Measurements from ENCODE around the gene SIDT2.
A peak's percentile ranks its signal among the peaks of the same experiment; 100 is the strongest.
"Not testable (repeated sequence)": the region's sequence is repeated elsewhere in the genome, so short reads cannot be mapped to it uniquely, and the experiment has no call there.

Gene SIDT2

GRCh38 chr11:117178210-117179034, at the start of gene SIDT2:
TSS of gene SIDT2 (plus strand) at chr11:117178743. CDS start at chr11:117179264, 521 bp downstream.
- DNase-seq = peak; percentile 35

DNA sequence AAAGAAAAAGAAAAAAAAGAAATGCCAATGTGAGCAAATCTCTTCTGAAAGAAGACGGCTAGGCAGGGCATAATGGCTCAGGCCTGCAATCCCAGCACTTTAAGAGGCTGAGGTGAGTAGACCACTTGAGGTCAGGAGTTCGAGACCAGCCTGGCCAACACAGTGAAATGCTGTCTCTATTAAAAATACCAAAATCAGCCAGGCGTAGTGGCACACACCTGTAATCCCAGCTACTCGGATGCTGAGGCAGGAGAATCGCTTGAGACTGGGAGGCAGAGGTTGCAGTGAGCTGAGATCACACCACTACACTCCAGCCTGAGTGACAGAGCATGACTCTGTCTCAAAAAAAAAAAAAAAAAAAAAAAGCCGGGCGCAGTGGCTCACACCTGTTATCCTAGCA, 48.1 kb upstream of the SIDT2 start:
- DNase-seq = not testable (repeated sequence)

GRCh38 chr11:117130879-117131278, 47.7 kb upstream of the SIDT2 start:
- DNase-seq = no peak

DNA sequence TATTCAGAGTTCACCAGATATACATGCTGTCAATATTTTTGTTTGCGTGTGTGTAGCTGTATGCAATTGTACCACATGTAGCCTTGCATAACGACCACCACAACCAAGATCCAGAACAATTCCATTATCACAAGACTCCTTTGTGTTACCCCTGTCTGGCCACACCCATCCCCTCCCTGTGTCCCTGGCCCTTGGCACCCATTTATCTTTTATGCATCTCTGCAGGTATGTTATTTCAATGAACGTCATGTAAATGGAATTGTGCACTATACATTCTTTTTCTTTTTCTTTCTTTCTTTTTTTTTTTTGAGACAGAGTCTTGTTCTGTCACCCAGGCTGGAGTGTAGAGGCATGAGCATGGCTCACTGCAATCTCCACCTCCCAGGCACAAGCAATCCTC, 44.1 kb upstream of the SIDT2 start:
- no peak for DNase-seq

DNA sequence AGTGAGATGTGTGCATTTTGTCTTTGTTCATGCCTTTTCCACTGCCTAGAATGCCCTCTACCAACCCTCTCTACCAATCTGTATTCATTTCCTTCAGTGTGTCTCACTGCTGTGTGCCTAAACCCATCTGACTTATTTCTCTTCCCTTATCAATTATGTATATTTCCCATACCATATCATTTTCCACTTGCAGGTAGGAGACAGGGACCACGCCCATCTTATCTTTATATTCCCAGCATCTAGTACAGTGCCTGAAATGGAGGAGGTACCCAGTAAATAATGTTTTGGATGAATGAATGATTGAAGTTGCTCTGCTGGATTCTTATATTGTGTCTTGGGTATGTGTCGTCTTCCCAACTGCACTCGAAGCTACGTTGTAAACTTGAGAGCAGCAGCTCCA, 43.6 kb upstream of the SIDT2 start:
- DNase-seq = not testable (repeated sequence)

DNA sequence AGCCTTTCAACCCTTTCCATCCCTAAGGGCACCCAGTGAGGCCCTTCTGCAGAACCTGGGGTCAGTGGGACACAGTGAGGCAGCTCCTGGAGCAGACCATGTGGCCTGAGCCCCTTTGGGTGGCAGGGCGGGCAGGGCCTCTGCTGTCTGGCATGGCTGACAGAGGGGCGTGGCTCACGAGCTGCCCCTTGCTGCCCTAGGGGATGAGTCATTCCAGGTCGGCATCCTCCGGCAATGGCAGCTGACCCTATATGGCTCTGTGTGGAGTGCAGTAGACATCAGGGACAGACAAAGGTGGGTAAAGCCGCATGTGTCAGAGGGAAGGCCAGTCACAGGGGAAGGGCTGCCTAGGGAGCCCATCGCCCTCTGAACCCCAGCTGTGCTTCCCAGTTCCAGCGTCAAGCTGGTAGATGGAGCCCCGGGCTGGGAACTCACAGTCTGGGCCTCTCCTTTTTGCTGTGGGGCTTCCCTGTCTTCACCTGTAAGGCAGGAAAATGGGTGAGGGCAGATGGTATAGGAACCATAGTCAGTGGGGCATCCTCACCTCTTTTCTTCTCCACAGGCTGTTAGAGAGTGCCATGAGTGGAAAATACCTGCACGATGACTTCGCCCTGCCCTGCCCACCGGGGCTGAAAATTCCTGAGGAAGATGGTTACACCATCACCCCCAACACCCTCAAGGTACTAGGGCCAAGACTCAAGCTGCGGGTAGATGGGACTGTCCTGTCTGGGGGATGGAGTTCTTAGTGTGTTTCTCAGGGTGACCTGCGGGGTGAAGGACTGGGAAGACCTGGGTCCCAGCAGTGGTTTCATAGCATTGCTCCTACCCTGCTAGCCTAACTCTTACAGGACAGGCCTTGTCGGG, 41.1 kb upstream of the SIDT2 start:
- not testable (repeated sequence) for DNase-seq

- DNase-seq = no peak
Observed at GRCh38 chr11:117143390-117143789, 35.2 kb upstream of the SIDT2 start.

- DNase-seq = peak; percentile 82
Observed at GRCh38 chr11:117143871-117144476, 34.6 kb upstream of the SIDT2 start, which contains the start of gene PAFAH1B2. TSS of gene PAFAH1B2 (plus strand) at chr11:117144287. CDS start at chr11:117152448, 8,161 bp downstream.

DNA sequence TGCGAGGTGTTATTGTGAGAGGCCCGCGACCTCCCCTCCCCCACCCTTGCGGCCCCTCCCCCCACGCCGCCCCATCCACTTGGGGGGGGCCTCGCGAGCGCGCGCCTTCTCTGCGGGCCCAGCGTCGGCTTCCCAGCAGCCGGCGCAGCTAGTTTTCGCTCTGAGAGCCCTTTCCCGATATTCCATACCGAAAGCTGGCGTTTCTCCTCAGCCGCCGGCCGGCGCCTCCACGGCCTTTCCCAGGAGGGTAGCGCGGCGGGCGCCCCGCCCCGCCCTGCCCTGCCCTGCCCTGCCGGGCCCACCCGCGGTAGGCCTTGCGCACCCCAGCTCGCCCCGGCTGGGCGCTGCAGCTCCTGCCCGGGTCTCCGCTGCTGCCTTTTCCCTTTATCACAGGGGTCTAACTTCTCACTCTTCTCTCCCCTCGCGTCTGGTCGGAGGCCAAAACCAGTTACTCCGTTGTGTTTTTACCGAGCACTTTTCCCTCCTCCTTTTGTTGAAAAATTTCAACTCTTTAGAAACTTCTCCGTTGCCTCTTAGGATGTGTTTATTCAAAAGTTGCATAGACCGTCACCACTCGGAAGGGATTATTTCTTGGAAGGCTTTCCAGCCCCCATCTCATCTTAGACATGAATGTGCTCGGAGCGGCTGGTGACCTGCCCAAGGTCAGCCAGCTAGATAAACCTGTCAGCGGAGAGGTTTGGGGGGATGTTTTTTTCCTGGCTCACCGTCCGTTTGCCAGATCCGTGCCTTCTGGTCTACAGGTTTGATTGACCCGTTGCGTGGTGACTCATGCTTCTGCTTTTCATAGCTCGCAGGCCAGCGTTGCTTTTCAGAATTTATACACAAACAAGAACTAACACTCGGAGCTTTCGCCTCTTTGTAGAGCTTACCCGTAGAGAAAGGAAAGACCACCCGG, 33.8 kb upstream of the SIDT2 start:
- DNase-seq = no peak

- no peak for DNase-seq
Observed at GRCh38 chr11:117145393-117145761, 33.2 kb upstream of the SIDT2 start.

DNA sequence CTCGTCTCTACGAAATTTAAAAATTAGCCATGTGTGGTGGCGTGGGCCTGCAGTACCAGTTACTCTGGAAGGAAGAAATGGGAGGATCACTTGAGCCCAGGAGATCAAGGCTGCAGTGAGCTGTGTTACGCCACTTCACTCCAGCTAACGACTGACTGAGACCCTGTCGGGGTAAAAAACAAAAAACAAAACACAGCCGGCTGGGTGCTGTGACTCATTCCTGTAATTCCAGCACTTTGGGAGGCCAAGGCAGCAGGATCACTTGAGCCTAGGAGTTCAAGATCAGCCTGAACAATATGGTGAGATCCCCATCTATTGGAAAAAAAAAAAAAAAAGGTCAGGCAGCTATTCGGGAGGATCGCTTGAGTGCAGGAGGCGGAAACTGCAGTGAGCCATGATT, 32.0 kb upstream of the SIDT2 start:
- no peak for DNase-seq

GRCh38 chr11:117152066-117152465, 26.5 kb upstream of the SIDT2 start:
- no peak for DNase-seq

DNA sequence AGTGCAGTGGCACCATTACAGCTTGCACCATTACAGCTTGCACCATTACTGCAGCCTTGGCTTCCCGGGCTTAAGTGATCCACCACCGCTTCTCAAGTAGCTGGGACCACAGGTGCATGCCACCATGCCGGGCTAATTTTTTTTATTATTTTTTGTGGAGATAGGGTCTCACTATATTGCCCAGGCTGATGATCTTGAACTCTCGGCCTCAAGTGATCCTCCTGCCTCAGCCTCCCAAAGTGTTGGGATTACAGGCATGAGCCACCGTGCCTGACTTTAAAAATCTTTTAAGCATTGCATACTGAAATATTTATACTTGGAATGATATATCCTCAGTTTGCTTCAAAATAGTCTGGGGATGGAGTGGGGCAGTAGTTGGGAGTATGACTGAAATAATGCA, 24.1 kb upstream of the SIDT2 start:
- DNase-seq = no peak

DNA sequence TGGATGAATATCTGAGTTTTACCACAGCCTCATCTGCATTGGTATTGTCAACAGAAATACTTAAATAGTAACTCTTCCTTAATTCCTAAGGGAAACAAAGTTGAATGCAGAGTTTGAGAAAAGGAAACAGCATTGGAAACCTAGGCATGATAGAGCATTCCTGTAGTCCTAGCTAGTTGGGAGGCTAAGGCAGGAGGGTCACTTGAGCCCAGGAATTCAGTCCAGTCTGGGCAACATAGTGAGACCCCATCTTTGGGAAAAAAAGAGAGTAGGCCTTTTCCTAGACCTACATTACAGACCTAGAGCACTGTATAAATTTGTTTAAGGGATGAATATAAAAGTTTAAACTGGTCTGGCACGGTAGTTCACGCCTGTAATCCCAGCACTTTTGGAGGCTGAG, 21.0 kb upstream of the SIDT2 start:
- no peak for DNase-seq

DNA sequence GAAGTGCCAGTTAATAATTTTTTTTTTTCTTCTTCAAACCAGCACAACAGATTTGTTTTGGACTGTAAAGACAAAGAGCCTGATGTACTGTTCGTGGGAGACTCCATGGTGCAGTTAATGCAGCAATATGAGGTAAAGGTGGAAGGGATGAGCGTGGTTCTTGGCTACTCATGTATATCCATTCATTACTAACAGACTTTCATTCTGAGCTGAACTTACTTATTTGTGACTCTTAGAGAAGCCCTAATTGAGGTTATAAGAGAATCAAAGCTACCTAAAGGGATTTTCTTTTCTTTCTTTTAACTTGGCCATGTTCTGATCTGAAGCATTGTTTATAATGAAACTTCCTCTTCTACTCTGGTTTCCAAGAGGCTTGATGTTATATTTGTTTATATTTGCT, 18.7 kb upstream of the SIDT2 start:
- DNase-seq = no peak

DNA sequence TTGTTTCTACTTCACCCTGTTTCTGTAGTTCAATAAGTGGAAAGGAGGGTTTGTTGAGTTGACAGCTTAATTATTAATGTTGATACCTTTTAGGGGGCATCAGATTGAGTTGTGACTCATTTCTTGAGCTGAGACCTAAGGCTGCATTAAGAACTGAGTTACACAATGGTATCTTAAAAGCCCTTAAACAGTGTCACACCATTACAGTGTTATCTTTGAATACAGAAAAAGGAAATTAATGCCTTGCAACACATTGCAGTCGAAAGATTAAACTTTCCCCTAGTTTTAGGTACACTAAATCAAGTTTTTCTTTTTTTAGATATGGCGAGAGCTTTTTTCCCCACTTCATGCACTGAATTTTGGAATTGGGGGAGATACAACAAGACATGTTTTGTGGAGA, 17.7 kb upstream of the SIDT2 start:
- DNase-seq = no peak

DNA sequence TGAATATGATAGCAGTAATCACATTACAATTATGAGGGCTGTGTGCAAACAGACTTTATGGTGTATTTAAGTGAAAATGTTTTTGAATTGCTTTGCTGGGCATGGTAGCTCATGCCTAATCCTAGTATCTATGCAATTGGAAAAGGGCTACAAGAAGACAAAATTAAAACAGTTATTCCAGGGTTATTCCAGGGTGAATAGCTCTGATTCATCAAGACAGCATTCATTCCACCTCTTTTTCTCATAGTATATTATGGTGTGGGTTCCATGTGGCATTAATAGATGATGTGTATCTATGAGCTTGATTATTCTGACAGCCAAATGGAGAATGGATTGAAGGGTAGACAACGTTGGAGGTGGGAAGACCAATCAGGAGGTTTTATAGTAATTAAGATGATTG, 12.1 kb upstream of the SIDT2 start:
- DNase-seq = no peak

DNA sequence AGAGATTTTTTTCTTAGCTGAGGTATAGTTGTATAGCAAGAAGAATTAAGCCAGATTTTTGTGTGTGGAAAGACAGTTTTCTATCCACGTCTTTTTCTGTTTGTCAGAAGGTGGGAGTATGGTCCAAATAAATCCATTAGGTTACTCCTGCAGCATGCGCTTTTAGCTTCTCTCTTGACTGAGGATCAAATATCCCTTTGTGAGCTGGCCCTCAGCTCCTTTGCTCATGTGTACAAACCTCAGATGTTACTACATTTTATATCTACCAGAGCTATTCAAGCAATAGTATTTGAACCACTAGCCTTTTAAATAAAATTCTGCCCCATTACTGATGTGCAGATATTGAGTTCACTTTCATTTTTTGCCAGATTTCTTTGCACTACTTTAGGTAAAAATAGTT, 8.8 kb upstream of the SIDT2 start:
- no peak for DNase-seq

- DNase-seq = no peak
Observed at GRCh38 chr11:117170210-117170609, 8.3 kb upstream of the SIDT2 start.

GRCh38 chr11:117171007-117171403, 7.5 kb upstream of the SIDT2 start:
- no peak for DNase-seq

DNA sequence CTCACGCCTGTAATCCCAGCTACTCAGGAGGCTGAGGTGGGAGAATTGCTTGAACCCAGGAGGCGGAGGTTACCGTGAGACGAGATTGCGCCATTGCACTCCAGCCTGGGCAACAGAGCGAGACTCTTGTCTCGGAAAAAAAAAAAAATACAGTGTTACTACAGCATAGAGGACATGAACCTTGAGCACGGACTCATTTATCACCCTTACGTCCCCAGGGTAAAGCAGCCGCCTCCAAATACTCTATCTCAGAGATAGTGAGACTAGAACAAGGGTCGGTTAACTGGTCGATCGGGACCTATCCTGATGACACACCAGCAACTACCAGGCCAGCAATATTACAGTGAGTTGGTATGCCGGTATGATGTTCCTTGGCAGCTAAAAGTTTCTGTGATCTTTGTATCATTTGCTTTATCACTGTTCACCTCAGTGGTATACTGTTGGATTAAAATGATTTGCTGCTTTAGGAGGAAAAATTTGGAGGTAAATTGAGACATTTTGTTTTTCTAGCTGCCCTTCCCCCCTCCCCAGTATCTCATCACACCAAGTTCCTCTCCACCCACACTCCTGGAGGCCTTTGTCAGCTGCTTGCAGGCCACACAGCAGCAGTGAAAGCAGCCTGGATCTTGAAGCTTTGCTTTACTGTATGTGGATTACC, 7.0 kb upstream of the SIDT2 start:
- no peak for DNase-seq
